HG02943 (cell line): Measurements from ENCODE around the gene CCDC74A.
A peak's percentile ranks its signal among the peaks of the same experiment; 100 is the strongest.
"Not testable (repeated sequence)": the region's sequence is repeated elsewhere in the genome, so short reads cannot be mapped to it uniquely, and the experiment has no call there.

Experiments used
- ATAC-seq: cut with Tn5 transposase; IDR thresholded peaks from one replicate; pipeline ENCODE4 v1.9.1; 2021; ENCODE audit warnings: mild to moderate bottlenecking, low read depth, moderate library complexity; ENCODE audit not compliant: unreplicated experiment

CCDC74A gene

GRCh38 chr2:131525256-131525655 is 2.4 kb upstream of the CCDC74A start:
- not testable (repeated sequence) for ATAC-seq

- ATAC-seq, result peak; percentile 41
Measured at GRCh38 chr2:131528981-131529863, 1.5 kb downstream of the CCDC74A start.

GRCh38 chr2:131529864-131530445 is 2.3 kb downstream of the CCDC74A start:
- ATAC-seq, result not testable (repeated sequence)

GRCh38 chr2:131530626-131531344 is 3.1 kb downstream of the CCDC74A start:
- ATAC-seq, result not testable (repeated sequence)

- not testable (repeated sequence) for ATAC-seq
Measured at GRCh38 chr2:131531547-131532185, 4.0 kb downstream of the CCDC74A start.

GRCh38 chr2:131532723-131533608 is 5.3 kb downstream of the CCDC74A start:
- ATAC-seq, result not testable (repeated sequence)

- not testable (repeated sequence) for ATAC-seq
Measured at GRCh38 chr2:131533609-131534316, 6.1 kb downstream of the CCDC74A start.

- not testable (repeated sequence) for ATAC-seq
Measured at GRCh38 chr2:131534317-131534672, 6.6 kb downstream of the CCDC74A start.

- ATAC-seq, result not testable (repeated sequence)
Measured at GRCh38 chr2:131534965-131535364, 7.3 kb downstream of the CCDC74A start.

GRCh38 chr2:131535526-131535925 is 7.8 kb downstream of the CCDC74A start:
- no peak for ATAC-seq

- not testable (repeated sequence) for ATAC-seq
Measured at GRCh38 chr2:131535951-131536826, 8.5 kb downstream of the CCDC74A start.

- not testable (repeated sequence) for ATAC-seq
Measured at GRCh38 chr2:131536841-131537240, 9.2 kb downstream of the CCDC74A start.

GRCh38 chr2:131538856-131539255 is 11.2 kb downstream of the CCDC74A start:
- ATAC-seq, result not testable (repeated sequence)

- no peak for ATAC-seq
Measured at GRCh38 chr2:131542438-131543384, 15.0 kb downstream of the CCDC74A start.

GRCh38 chr2:131543385-131543891 is 15.8 kb downstream of the CCDC74A start:
- no peak for ATAC-seq

- not testable (repeated sequence) for ATAC-seq
Measured at GRCh38 chr2:131544006-131544812, 16.5 kb downstream of the CCDC74A start.
